COR-L47 (cell line): ENCODE measurements around the gene PLEKHJ1.

Experiments used
- DNase-seq: peaks from one replicate; lab custom pipeline; 2025; lab: John Stamatoyannopoulos, UW

PLEKHJ1 gene

DNA sequence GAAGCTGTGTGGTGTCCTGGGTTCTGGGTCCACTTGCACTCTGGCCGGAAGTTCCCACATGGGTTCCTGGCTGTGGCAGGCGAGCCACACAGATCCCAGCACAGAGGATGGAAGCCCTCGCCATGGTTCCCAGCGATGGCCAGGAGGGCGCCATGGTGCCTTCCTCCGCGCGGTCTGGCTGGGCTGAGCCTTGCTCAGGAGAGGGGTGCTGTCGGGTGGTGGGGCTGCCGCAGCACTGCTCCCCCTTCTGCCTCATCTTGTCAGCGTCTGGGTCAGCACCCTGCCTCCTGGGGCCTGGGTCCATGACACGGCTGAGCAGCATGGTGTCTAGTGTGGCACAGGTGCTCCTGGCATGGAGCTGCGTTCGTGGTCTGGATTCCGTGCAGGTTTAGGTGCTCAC is 38.9 kb downstream of the PLEKHJ1 start:
- no peak for DNase-seq

GRCh38 chr19:2195914-2196313 is 40.2 kb downstream of the PLEKHJ1 start:
- no peak for DNase-seq

DNA sequence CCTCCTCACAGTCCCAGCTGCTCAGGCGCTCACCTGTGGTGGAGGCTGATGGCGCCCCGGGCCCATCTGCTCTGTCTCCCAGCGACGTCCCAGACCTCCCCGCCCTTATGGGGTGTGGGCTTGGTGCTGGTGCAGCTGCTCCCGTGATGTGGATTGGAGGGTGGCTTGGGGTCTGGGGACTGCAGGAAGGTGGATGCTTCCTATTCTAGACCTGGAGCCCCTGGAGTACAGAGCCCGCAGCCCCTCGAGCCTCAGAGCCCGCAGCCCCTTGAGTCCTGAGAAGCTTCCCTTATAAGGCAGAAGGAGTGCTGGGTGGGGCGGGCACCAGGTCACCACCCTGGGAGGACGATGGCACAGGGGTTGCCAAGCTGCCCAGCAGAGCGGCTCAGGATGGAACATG is 40.8 kb downstream of the PLEKHJ1 start:
- DNase-seq, result no peak

DNA sequence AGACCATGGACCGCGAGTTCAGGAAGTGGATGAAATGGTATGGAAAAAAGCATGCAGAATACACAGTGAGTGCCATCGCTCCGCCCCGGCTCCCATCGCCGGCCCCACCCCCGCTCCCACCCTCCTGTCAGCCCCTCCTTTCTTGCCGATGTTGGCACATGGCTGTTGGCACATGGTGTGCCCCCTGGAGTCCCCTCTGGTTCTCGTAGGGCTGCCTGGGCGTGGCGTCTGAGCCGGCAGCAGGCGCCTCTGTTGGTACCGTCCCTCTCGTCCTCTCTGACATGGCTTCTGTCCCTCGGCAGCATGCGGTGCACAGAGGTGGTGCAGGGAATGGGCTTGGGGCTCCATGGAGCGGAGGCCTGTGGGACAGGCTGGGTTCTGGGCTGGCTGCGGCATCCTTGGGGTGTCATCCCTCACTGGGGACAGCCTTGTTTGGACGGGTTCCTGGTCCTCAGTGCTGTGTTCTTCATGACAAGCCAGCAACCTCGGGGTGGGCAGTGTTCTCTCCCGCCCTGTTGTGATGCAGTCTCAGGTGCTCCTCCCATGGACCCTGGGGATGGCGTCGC is 41.5 kb downstream of the PLEKHJ1 start:
- no peak for DNase-seq

DNA sequence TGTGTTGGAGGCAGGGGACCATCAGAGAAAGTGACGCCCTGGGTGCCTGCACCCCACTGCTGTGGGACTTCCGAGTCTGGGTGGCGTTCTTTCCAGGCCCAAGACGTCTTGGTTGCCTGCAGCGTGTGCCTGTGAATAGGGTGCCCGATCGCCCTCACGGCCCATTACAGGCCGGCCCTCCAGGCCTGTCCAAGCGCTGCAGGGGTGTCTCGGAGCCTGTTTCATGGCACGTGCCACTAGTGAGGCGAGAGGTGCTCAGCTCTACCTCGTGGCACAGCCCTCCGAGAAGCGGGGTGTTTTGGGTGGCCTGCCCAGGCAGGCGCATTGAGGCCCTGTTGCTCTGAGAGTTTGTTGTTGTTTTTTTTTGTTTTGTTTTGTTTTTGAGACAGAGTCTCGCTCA is 42.3 kb downstream of the PLEKHJ1 start:
- no peak for DNase-seq

DNA sequence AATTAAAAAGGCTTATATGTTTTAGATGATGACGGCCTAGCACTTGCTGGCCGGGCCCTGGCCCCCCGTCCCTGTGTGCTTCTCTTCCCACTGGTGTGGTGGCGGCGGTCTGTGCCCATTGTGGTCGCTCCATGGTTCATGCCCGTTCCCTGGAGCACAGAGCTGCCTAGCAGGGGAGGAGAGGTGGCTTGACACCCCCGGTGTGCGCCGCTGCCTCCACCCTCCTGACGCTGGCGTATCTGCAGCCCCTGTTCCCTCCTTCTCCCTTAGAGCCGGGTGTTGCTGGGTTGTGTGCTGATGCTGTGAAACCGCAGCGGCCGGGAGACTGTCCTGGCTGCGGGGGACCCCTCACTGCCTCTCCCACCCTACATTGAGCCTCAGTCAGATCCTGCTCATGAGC is 43.3 kb downstream of the PLEKHJ1 start:
- DNase-seq, result no peak

- DNase-seq, result no peak
Observed at GRCh38 chr19:2191456-2192310, 44.4 kb downstream of the PLEKHJ1 start.

- DNase-seq, result no peak
Observed at GRCh38 chr19:2190848-2191455, 45.2 kb downstream of the PLEKHJ1 start.

DNA sequence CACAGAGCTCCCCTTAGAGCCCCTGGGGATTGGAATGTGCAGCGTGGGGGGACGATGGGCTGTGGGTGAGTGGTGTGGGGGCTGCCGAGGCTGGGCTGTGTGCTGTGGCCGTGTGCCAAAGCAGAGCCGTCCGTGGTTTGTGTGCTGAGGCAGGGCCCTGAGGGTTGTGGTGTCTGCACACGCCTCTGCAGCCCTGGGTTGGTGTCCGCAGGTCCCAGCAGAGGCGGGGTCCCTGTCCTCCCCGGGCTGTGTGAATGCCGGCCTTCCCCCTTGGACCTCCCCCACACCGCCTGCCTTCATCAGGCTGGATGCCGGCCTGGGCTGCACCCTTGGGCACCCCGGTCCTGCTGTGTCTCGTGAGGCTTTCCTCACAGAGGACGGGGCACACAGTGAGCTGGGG is 46.2 kb downstream of the PLEKHJ1 start:
- no peak for DNase-seq

- no peak for DNase-seq
Observed at GRCh38 chr19:2188708-2189385, 47.3 kb downstream of the PLEKHJ1 start.

DNA sequence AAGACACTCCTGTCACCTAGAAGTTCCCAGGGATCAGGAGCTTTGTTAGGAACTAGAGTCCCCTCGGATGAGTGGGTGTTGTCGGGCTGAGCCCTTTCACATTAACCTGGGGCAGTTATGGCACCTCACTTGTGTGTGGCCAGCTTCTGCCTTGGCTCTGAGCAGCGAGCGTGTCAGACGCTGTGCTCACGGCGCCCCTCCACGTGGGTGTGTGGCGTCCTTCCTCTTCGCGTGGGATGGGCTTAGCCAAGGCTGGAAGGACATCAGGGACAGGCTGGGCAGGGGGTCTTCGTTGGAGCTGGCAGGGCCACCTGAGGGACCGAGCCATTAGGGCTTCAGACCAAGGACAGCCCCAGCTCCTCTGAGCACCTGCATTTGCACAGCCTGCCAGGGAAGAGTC is 49.0 kb downstream of the PLEKHJ1 start:
- no peak for DNase-seq

DNA sequence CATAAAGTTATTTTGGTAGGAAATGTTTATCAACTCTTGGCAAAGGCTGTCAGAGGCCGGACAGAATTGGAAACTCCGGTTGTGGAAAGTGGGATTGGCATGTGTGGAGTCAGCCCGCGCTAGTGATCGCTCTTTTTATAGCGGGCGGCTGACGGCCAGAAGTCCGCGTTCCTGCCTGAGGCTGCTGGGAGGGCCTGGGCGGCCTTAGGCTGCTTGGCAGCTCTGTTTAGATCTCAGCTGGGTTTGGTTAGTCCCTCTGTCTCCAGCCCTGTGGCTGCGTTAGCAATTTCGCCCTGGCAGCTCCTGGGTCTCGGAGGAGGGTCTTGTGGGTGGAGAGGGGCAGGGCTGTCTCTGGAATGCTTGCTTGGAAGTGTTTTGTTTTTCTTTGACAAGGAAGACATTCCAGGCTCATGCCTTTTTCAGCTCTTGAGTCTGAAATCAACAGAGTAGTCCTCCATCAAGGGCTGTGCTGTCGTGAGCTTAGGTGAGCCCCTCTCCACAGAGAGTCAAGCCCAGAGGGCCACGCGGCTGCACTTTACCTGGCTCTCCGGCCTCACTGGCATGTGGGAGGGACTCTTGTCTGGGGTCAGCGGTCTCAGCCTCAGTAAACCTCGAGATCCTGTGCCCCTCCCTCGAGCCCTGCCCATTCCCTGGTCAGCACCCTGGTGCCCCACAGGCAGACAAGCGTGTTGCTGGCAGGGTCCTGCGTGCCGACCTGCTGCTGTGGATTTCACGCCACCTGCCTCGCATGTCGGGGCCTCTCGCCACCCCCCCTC is 49.9 kb downstream of the PLEKHJ1 start:
- DNase-seq, result no peak

DNA sequence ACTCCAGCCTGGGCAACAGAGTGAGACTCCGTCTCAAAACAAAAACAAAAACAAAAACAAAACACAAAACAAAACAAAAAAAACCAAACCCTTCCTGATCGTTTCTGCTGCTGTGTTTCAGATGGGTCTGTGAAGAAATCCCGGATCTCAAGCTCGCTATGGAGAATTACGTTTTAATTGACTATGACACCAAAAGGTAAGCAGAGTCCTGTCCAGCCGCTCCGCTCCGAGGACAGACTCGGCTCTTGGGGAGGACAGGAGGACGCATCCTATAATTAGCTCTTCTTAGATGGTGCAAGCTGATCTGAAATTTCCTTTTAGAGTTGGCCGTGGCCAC is 50.4 kb downstream of the PLEKHJ1 start:
- DNase-seq, result no peak

- DNase-seq, result no peak
Observed at GRCh38 chr19:2184422-2184975, 51.6 kb downstream of the PLEKHJ1 start.
